HL-60 (cell line): ENCODE data around the gene FGD3.

Experiments used
- CTCF ChIP-seq: IDR thresholded peaks from one replicate; pipeline ENCODE4 v1.5.1; 2011; ENCODE audit warnings: low read length, control low read depth, inconsistent platforms; ENCODE audit not compliant: insufficient read depth
- POLR2AphosphoS5 ChIP-seq: IDR thresholded peaks from 2 replicates; pipeline ENCODE4 v1.6.1; 2012; ENCODE audit warnings: low read depth
- REST ChIP-seq: IDR thresholded peaks from 2 replicates; pipeline ENCODE4 v1.6.1; 2012; ENCODE audit warnings: low read depth; ENCODE audit not compliant: insufficient replicate concordance

- TF ChIP-seq POLR2AphosphoS5 (no peak), CTCF (no peak), REST (no peak)
Measured at GRCh38 chr9:93043122-93043521, 95.8 kb downstream of the FGD3 start.
